ENCODE data around the gene CDK19. TPM values are rescaled to one million over a fixed set of nuclear protein-coding genes. Genes with fewer than 3 reads are reported as not detected.
"Not testable (repeated sequence)": the region's sequence is repeated elsewhere in the genome, so short reads cannot be mapped to it uniquely, and the experiment has no call there.

Gene CDK19
- total and polyA plus RNA-seq, 3 donors from 2014 or later = 30.7 to 50.0 (median 31.5) TPM

GRCh38 chr6:110746680-110747079 is 68.6 kb downstream of the CDK19 start:
- intact Hi-C loops (cut with DNase I; ENCODE audit: low total_unique reads) = no loop called here
- TF ChIP-seq CTCF (IDR thresholded peaks at IDR 0.05) = no peak
- no peak for TF ChIP-seq POLR2A (IDR thresholded peaks at IDR 0.05)
- no peak overlapping the region for H3K27ac ChIP-seq
- 73 to 84% methylated on average over 1 of the region's 1 CpG for WGBS, 2 donors
- H3K4me1 ChIP-seq = no peaks in the 10 kb centered on the region
- H3K36me3 ChIP-seq (ENCODE audit: low read depth, missing control alignments) = no peaks in the 10 kb centered on the region
- H3K9me3 ChIP-seq = no peaks in the 10 kb centered on the region
- H3K27me3 ChIP-seq = no peaks in the 10 kb centered on the region
- no peak for DNase-seq
- no peak overlapping the region for H3K4me3 ChIP-seq

- no peak overlapping the region for H3K4me3 ChIP-seq
- no peak for TF ChIP-seq CTCF (IDR thresholded peaks at IDR 0.05)
- no peaks in the 10 kb centered on the region for H3K9me3 ChIP-seq
- no peaks in the 10 kb centered on the region for H3K4me1 ChIP-seq
- 93 to 100% methylated on average over 1 of the region's 1 CpG for WGBS, 2 donors
- no peaks in the 10 kb centered on the region for H3K27me3 ChIP-seq
- no peak overlapping the region for H3K27ac ChIP-seq
- no peak for DNase-seq
- intact Hi-C loops (cut with DNase I; ENCODE audit: low total_unique reads) = no loop called here
- no peaks in the 10 kb centered on the region for H3K36me3 ChIP-seq (ENCODE audit: low read depth, missing control alignments)
Observed at GRCh38 chr6:110744991-110745390, 70.3 kb downstream of the CDK19 start.

GRCh38 chr6:110742552-110742951 is 72.7 kb downstream of the CDK19 start:
- H3K4me3 ChIP-seq; H3K9me3 ChIP-seq; H3K4me1 ChIP-seq; H3K27me3 ChIP-seq; H3K27ac ChIP-seq; H3K36me3 ChIP-seq (ENCODE audit: low read depth, missing control alignments); DNase-seq; intact Hi-C loops (cut with DNase I; ENCODE audit: low total_unique reads): not testable (repeated sequence)
- WGBS, 2 donors = 87 to 92% methylated on average over 9 of the region's 9 CpGs

GRCh38 chr6:110741517-110741916 is 73.8 kb downstream of the CDK19 start:
- no peak for DNase-seq
- no peak overlapping the region for H3K27ac ChIP-seq
- intact Hi-C loops (cut with DNase I; ENCODE audit: low total_unique reads) = no loop called here
- H3K9me3 ChIP-seq = no peaks in the 10 kb centered on the region
- no peaks in the 10 kb centered on the region for H3K4me1 ChIP-seq
- WGBS, 2 donors = 96 to 97% methylated on average over 3 of the region's 3 CpGs
- no peaks in the 10 kb centered on the region for H3K27me3 ChIP-seq
- no peak for TF ChIP-seq CTCF (IDR thresholded peaks at IDR 0.05)
- TF ChIP-seq POLR2A (IDR thresholded peaks at IDR 0.05) = no peak
- H3K36me3 ChIP-seq (ENCODE audit: low read depth, missing control alignments) = no peaks in the 10 kb centered on the region
- no peak overlapping the region for H3K4me3 ChIP-seq

- no peak overlapping the region for H3K27ac ChIP-seq
- intact Hi-C loops (cut with DNase I; ENCODE audit: low total_unique reads) = no loop called here
Observed at GRCh38 chr6:110738899-110739365, 76.3 kb downstream of the CDK19 start.

More at GRCh38 chr6:110738899-110739365, 76.3 kb downstream of the CDK19 start:
- DNase-seq = no peak
- H3K36me3 ChIP-seq (ENCODE audit: low read depth, missing control alignments) = no peaks in the 10 kb centered on the region
- H3K27me3 ChIP-seq = no peaks in the 10 kb centered on the region
- H3K4me3 ChIP-seq = no peak overlapping the region
- H3K4me1 ChIP-seq = no peaks in the 10 kb centered on the region
- 86 to 87% methylated on average over 4 of the region's 4 CpGs for WGBS, 2 donors
- no peaks in the 10 kb centered on the region for H3K9me3 ChIP-seq
- TF ChIP-seq CTCF (IDR thresholded peaks at IDR 0.05) (no peak), POLR2A (IDR thresholded peaks at IDR 0.05) (no peak)

Measured in testis (tissue), 3 donors.